CD4-positive, alpha-beta T cell treated with Interleukin-6 at 100 ng/mL for 8 hours (primary cell): ENCODE data around the gene CDK5RAP2.
"Not testable (repeated sequence)": the region's sequence is repeated elsewhere in the genome, so short reads cannot be mapped to it uniquely, and the experiment has no call there.

ENCODE experiments used
- DNase-seq: peaks from one replicate; pipeline ENCODE4 v3.0.0-alpha.2; 2020; ENCODE audit warnings: mixed read lengths, low spot score

The CDK5RAP2 gene

GRCh38 chr9:120465685-120466407, 114.1 kb downstream of the CDK5RAP2 start:
- no peak for DNase-seq

- DNase-seq = no peak
Measured at GRCh38 chr9:120464887-120465421, 115.0 kb downstream of the CDK5RAP2 start.

- no peak for DNase-seq
Measured at GRCh38 chr9:120464176-120464886, 115.6 kb downstream of the CDK5RAP2 start.

GRCh38 chr9:120463765-120464164, 116.2 kb downstream of the CDK5RAP2 start:
- DNase-seq = no peak

- DNase-seq = not testable (repeated sequence)
Measured at GRCh38 chr9:120461677-120462076, 118.3 kb downstream of the CDK5RAP2 start.

GRCh38 chr9:120456218-120456617, 123.7 kb downstream of the CDK5RAP2 start:
- DNase-seq = no peak

GRCh38 chr9:120454467-120454866, 125.5 kb downstream of the CDK5RAP2 start:
- DNase-seq = no peak

GRCh38 chr9:120453792-120454191, 126.2 kb downstream of the CDK5RAP2 start:
- DNase-seq = no peak

- no peak for DNase-seq
Measured at GRCh38 chr9:120452631-120453030, 127.3 kb downstream of the CDK5RAP2 start.

- no peak for DNase-seq
Measured at GRCh38 chr9:120450916-120451315, 129.1 kb downstream of the CDK5RAP2 start.

GRCh38 chr9:120449566-120449965, 130.4 kb downstream of the CDK5RAP2 start:
- no peak for DNase-seq

- no peak for DNase-seq
Measured at GRCh38 chr9:120447959-120448500, 131.9 kb downstream of the CDK5RAP2 start.

GRCh38 chr9:120446671-120447070, 133.3 kb downstream of the CDK5RAP2 start:
- no peak for DNase-seq

- DNase-seq = no peak
Measured at GRCh38 chr9:120443976-120444375, 136.0 kb downstream of the CDK5RAP2 start.

- DNase-seq = no peak
Measured at GRCh38 chr9:120443489-120443888, 136.5 kb downstream of the CDK5RAP2 start.

GRCh38 chr9:120442308-120442995, 137.5 kb downstream of the CDK5RAP2 start:
- DNase-seq = no peak

GRCh38 chr9:120441426-120442307, 138.3 kb downstream of the CDK5RAP2 start:
- no peak for DNase-seq

- no peak for DNase-seq
Measured at GRCh38 chr9:120440791-120441190, 139.2 kb downstream of the CDK5RAP2 start.

- DNase-seq = no peak
Measured at GRCh38 chr9:120439926-120440325, 140.0 kb downstream of the CDK5RAP2 start.

- no peak for DNase-seq
Measured at GRCh38 chr9:120438836-120439546, 141.0 kb downstream of the CDK5RAP2 start.

- DNase-seq = no peak
Measured at GRCh38 chr9:120438111-120438510, 141.9 kb downstream of the CDK5RAP2 start.
